PC-3 (cell line): ENCODE data around the gene MESP2. TPM values are rescaled to one million over a fixed set of nuclear protein-coding genes. Genes with fewer than 3 reads are reported as not detected.
A peak's percentile ranks its signal among the peaks of the same experiment; 100 is the strongest.

Source experiments
- ATAC-seq: fragments of 200-7000 bp; cut with Tn5 transposase; 2 replicates; pipeline ENCODE4 v1.9.1; 2020; ENCODE audit warnings: mild to moderate bottlenecking, moderate library complexity
- Bru-seq: library from RNA; stranded (reverse); fragments of 400-500 nt; gene quantifications from one replicate; lab custom pipeline; 2021; lab: Mats Ljungman, UMichigan
- BruChase-seq, 2 experiments: library from RNA; stranded (reverse); fragments of 400-500 nt; gene quantifications; one replicate each; lab custom pipeline; 2021; lab: Mats Ljungman, UMichigan
- BruUV-seq: library from RNA; stranded (reverse); fragments of 400-500 nt; replicated peaks from 2 replicates; lab custom pipeline; 2021; lab: Mats Ljungman, UMichigan
- CTCF ChIA-PET: fragments of 300-600 bp; sonication (Branson Sonifier 250); formaldehyde crosslinking; loops from one replicate; lab custom pipeline; 2022; ENCODE audit warnings: antibody characterized with exemption; lab: Charles Lee
- POLR2A ChIA-PET: fragments of 300-600 bp; sonication (Branson Sonifier 250); formaldehyde crosslinking; loops from one replicate; lab custom pipeline; 2022; ENCODE audit warnings: antibody characterized with exemption; ENCODE audit not compliant: unreplicated experiment; lab: Charles Lee
- DNase-seq: peaks from one replicate; pipeline ENCODE4 v3.0.0-alpha.2; 2015
- H2AFZ ChIP-seq: fragments of 300-600 bp; sonication (generic); 2 replicates; pipeline ENCODE4 v1.6.0; 2016; ENCODE audit warnings: antibody characterized with exemption, low read length
- H3F3A ChIP-seq: fragments of 300-600 bp; sonication (generic); one replicate; pipeline ENCODE4 v1.6.0; 2017; ENCODE audit warnings: antibody characterized with exemption, low read length, control low read depth, mild to moderate bottlenecking; ENCODE audit not compliant: unreplicated experiment
- H3K27ac ChIP-seq: fragments of 300-600 bp; sonication (generic); 2 replicates; pipeline ENCODE4 v1.5.1; 2016; ENCODE audit warnings: mild to moderate bottlenecking, low read length
- H3K27me3 ChIP-seq: fragments of 300-600 bp; sonication (generic); 2 replicates; pipeline ENCODE4 v1.6.1; 2016; ENCODE audit warnings: low read length, mixed read lengths
- H3K36me3 ChIP-seq: fragments of 300-600 bp; sonication (generic); 2 replicates; pipeline ENCODE4 v1.6.1; 2016; ENCODE audit warnings: low read depth, mixed run types, low read length, mixed read lengths
- H3K4me1 ChIP-seq: fragments of 300-600 bp; sonication (generic); 2 replicates; pipeline ENCODE4 v1.5.1; 2016; ENCODE audit warnings: low read length; ENCODE audit not compliant: insufficient read depth
- H3K4me2 ChIP-seq: fragments of 300-600 bp; sonication (generic); 2 replicates; pipeline ENCODE4 v1.6.0; 2016; ENCODE audit warnings: low read length
- H3K4me3 ChIP-seq: fragments of 300-600 bp; sonication (generic); 2 replicates; pipeline ENCODE4 v1.5.1; 2016; ENCODE audit warnings: mild to moderate bottlenecking, low read length, mixed read lengths
- H3K79me2 ChIP-seq: fragments of 300-600 bp; sonication (generic); 2 replicates; pipeline ENCODE4 v1.6.1; 2017; ENCODE audit warnings: low read length, mixed read lengths
- H3K9ac ChIP-seq: fragments of 300-600 bp; sonication (generic); 2 replicates; pipeline ENCODE4 v1.6.0; 2016; ENCODE audit warnings: mild to moderate bottlenecking, low read length
- H3K9me2 ChIP-seq: fragments of 300-600 bp; sonication (generic); replicated peaks from 2 replicates; pipeline ENCODE4 v1.6.1; 2016; ENCODE audit warnings: mixed run types, low read length, mixed read lengths
- H3K9me3 ChIP-seq: fragments of 300-600 bp; sonication (generic); 2 replicates; pipeline ENCODE4 v1.6.1; 2016; ENCODE audit warnings: low read length, mixed read lengths
- H4K20me1 ChIP-seq: fragments of 300-600 bp; sonication (generic); 2 replicates; pipeline ENCODE4 v1.6.1; 2016; ENCODE audit warnings: low read length, mixed read lengths
- CTCF ChIP-seq: fragments of 300-600 bp; sonication (generic); conservative IDR thresholded peaks from 2 replicates; pipeline ENCODE4 v1.5.1; 2017; ENCODE audit warnings: antibody characterized with exemption, low read depth, mild to moderate bottlenecking, low read length
- EZH2 ChIP-seq: fragments of 300-600 bp; sonication (generic); IDR thresholded peaks from one replicate; pipeline ENCODE4 v1.6.1; 2017; ENCODE audit warnings: antibody characterized with exemption, mild to moderate bottlenecking, low read length; ENCODE audit not compliant: unreplicated experiment
- EZH2phosphoT487 ChIP-seq: fragments of 300-600 bp; sonication (generic); IDR thresholded peaks from 2 replicates; pipeline ENCODE4 v1.6.1; 2018; ENCODE audit warnings: mild to moderate bottlenecking, antibody characterized with exemption, low read length, borderline replicate concordance
- intact Hi-C: fragments of 100-400 bp; cut with micrococcal nuclease; formaldehyde crosslinking; loops from 2 replicates; pipeline ENCODE4 v1.9.0; 2023
- long read RNA-seq: library from polyadenylated mRNA; unstranded; transcript quantifications from one replicate; pipeline ENCODE4 v2.0.0, GENCODE V29; 2021; ENCODE audit not compliant: unreplicated experiment
- total RNA-seq: library from RNA; depleted of rRNA; stranded (reverse); fragments of >200 nt; gene quantifications from 2 replicates; pipeline ENCODE4 v1.2.3, GENCODE V29; 2014; rRNA removed

MESP2 gene
- total RNA-seq (1.1 and 1.3 TPM in 2 replicates), Bru-seq, nascent RNA (percentile 19 among the genes with signal in this experiment), BruChase-seq, experiment 1, labeled RNA remaining after a 6-hour chase (percentile 11 among the genes with signal in this experiment), BruChase-seq, experiment 2, labeled RNA remaining after a 2-hour chase (percentile 7 among the genes with signal in this experiment)
- long read RNA-seq: 0 reads

GRCh38 chr15:89776274-89777072 is at the start of gene MESP2:
TSS of gene MESP2 (plus strand) at chr15:89776332. CDS start at chr15:89776358, 26 bp downstream.
- DNase-seq (peak; percentile 51), ATAC-seq (peak; percentile 49)
- no TSS peak for BruUV-seq
- no peaks in the 10 kb centered on the region for H3K9me2 ChIP-seq
- H3K36me3 ChIP-seq: no peaks in the 10 kb centered on the region
- peak within 1 kb of the TSS; percentile 83 for H3K27ac ChIP-seq
- H4K20me1 ChIP-seq: no peaks in the 10 kb centered on the region
- intact Hi-C loops: no loop called here
- H3K9me3 ChIP-seq: no peaks in the 10 kb centered on the region
- H3K27me3 ChIP-seq: no peaks in the 10 kb centered on the region
- H3K4me2 ChIP-seq: peak within 1 kb of the TSS; percentile 51; the same call in 1 of the 2 replicates
- peak within 1 kb of the TSS; percentile 38 for H3K9ac ChIP-seq
- 0 out of 2 replicates have a peak, but pooled peaks have one; percentile 16 for TF ChIP-seq CTCF
- no peak for TF ChIP-seq EZH2
- TF ChIP-seq EZH2phosphoT487: no peak
- peaks cover 43% of the 10 kb centered on the region for H3K4me1 ChIP-seq
- POLR2A ChIA-PET: no interaction called here
- H3K79me2 ChIP-seq: no peaks in the 10 kb centered on the region
- peak within 1 kb of the TSS; percentile 69 for H2AFZ ChIP-seq
- H3F3A ChIP-seq: no peaks in the 10 kb centered on the region
- H3K4me3 ChIP-seq: no peak within 1 kb of the TSS
- CTCF ChIA-PET: no interaction called here

GRCh38 chr15:89728254-89728653 is 47.9 kb upstream of the MESP2 start:
- Histone ChIP-seq H4K20me1 (no peaks in the 10 kb centered on the region), H3K9ac (no peak overlapping the region), H2AFZ (no peak overlapping the region), H3K9me3 (no peaks in the 10 kb centered on the region), H3K9me2 (no peaks in the 10 kb centered on the region), H3K27me3 (no peaks in the 10 kb centered on the region), H3K36me3 (no peaks in the 10 kb centered on the region), H3K79me2 (no peaks in the 10 kb centered on the region), H3K4me3 (no peak overlapping the region), H3F3A (no peaks in the 10 kb centered on the region), H3K4me1 (no peaks in the 10 kb centered on the region), H3K27ac (no peak overlapping the region), H3K4me2 (no peak overlapping the region)
- no TSS peak for BruUV-seq
- DNase-seq: no peak
- intact Hi-C loops: no loop called here
- ChIA-PET POLR2A (no interaction called here), CTCF (no interaction called here)
- ATAC-seq: no peak
- TF ChIP-seq EZH2phosphoT487 (no peak), CTCF (no peak), EZH2 (no peak)
